Stimulated activated CD4-positive, alpha-beta T cell treated with anti-CD3 and anti-CD28 coated beads, Interleukin-1b, Interleukin-23, amount 100 ng/mL, for 48 hours (primary cell): ENCODE measurements around the gene FRMPD4.
"Not testable (repeated sequence)": the region's sequence is repeated elsewhere in the genome, so short reads cannot be mapped to it uniquely, and the experiment has no call there.

Source experiments
- DNase-seq: peaks from one replicate; pipeline ENCODE4 v3.0.0-alpha.2; 2020

Gene FRMPD4

DNA sequence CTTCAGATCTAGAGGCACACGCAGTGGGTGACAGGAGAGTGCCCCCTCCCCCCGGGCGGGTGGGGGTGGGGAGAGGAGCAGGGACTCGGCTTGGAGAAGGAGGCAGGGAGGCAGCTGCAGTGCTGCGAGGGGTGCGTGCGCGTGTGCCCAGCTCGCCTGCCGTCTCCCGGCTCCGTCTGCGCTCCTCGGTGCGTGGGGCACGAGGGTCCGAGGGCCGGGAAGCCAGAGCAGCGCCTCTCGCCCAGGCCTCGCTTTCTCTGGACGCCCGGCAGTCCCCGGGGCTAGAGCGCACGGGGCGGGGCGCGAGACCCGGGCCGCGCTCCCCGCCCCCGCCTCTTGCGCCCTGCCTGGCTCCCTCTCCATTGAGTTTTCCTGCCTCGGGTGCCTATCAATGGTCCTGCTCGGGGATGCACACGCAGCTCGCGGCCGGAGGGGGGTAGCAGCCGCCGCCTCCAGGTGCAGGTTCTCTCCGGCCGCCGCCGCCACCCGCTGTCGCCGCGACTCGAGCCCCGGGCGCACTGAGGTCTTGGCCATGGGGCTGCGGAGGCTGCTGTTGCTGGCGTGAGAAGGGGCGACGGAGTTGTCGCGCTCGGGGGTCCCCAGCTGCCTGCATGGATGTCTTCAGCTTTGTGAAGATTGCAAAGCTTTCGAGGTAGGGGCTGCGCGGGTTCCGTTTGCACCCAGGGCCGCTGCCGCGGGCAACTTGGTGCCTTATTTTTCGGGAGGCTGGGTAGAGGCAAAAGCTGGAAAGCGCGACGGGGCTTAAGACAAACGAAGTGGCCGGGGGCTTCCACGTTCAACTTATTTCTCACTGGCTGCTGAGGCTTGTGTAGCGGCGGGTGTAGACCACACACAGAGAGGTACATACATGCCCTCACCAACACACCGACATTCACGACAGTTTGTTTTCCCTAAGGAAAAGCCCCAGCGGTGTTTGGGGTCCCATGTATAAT lies at the start of gene FRMPD4:
Gene FRMPD4 (plus strand): TSS at position 113 of the 953 bp plus-strand sequence. CDS start 499 bp downstream, at position 612.
- DNase-seq: no peak

- DNase-seq: no peak
These were observed 48.5 kb upstream of the FRMPD4 start for GRCh38 chrX:12089740-12090139.

GRCh38 chrX:12113321-12113720 lies 25.0 kb upstream of the FRMPD4 start:
- no peak for DNase-seq

DNA sequence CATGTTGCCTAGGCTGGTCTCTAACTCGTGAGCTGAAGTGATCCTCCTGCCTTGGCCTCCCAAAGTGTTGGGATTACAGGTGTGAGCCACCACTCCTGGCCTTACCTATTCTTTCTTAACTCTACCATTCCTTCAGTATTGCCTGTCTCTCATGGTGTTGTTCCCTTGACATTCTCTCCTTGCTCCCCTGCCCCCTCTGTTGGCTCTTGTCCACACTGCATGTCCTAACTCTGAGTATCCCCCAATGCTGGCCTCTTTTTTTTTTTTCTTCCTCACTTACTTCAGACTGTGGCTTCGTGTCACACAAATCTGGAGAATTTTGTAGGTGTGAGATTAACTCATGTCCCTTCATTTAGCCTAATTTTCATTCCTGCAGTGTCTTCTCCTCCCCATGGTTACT lies 22.9 kb upstream of the FRMPD4 start:
- DNase-seq: no peak

DNA sequence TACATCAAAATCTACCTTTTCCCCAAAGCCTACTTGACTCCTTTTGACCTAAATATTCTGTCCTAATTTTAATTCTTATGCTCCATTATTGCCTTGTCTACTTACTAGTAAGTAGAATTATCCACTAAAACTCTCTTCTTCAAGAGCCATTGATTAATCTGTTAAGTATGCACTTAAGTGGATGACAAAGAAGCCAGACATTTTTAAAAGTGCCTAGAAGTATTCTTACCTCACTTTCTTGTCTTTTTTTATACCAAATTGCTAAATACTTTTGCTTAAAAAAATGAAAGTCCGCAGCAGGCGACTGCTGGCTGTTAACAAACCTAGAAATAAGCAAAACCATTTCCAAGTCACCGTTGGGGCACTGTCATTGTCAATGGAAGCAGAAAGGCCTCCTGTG lies 20.1 kb upstream of the FRMPD4 start:
- DNase-seq: no peak

- no peak for DNase-seq
These were observed 10.3 kb upstream of the FRMPD4 start for GRCh38 chrX:12128017-12128416.

- DNase-seq: no peak
These were observed 317 bp upstream of the FRMPD4 start for GRCh38 chrX:12137951-12138360.

DNA sequence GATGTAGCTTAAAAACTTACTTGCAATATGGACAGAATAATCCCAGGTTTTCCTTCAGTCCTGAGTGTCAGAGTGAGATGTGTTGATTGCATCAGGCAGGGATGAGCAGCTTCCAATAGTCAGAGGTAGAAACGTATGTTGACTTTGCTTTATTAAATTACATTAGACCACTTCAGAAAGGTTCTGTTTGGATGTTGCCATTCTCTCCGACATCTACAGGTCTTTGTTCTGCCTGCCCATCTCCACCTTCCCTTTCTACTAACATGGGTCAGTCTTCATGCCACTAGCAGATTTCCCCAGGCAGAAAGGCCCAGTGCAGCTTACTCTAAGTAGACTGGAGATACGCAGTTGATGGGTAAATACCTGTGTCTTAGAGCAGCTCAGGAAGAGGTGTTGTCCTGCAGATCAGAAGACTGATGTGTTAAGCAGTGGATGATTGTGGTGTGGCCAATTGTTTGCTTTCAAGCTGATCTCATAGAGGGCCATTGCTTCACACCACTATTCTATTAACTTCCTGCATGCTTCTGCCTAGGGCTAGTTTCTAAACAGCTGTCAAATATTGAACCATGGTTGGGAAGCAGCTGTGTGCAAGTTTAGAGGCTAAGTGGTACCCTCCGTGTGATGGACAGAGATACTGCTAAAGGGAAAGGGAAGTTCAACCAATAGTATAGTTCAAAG lies 1.8 kb downstream of the FRMPD4 start:
- DNase-seq: no peak

DNA sequence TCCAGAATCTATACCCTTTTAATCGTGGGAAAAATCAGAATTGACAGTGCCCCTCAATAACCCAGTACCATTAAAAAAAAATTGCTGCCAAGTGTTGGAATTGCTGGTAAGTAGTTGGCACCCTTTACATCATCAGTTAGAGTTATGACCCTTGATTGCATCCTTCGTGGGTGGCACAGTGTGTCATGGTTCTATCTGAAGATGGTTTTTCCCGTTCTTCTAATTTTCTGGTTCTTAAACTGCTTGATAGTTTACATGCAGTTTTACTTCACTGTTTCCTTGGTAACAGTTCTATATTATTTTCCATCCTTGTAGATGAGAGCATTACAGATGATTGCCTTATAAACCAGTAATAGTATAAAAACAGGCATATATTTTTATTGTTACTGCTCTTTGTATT lies 3.2 kb downstream of the FRMPD4 start:
- DNase-seq: no peak

DNA sequence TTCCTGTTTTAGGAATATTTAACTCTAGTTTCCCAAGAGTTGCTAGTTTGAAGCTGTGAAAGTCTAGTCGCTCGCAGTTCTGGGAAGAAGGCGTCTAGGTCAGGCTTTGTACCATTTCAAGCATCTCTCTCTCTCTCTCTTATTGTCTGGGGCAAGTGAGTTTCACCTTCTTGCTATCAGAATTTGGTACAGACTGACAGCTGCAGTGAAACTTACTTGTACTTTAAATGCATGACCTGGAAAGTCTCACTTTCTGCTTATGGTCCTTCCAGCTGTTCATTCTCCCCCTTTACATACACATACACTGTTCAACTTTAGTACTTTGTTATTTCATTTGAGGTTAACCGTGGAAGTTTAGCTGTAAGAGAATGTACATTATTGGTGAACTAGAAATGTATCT lies 4.4 kb downstream of the FRMPD4 start:
- DNase-seq: no peak

DNA sequence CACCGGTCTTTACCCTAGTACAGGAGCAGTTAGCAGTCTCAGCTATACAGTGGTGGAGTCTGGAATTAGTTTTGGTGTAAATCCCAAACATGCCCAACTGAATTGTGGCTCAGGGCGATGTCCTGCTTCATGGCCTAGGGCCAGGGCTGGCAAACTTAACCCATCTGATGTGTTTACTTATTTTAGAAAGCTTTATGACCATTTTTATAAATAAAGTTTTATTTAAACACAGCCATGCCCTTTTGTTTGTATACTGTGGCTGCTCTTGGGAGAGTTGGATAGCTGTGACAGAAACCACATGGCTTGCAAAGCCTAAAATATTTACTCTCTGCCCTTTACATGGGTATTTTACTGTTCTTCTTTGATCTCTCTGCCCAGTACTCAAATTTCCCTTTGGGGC lies 7.1 kb downstream of the FRMPD4 start:
- DNase-seq: no peak

- DNase-seq: no peak
These were observed 11.6 kb downstream of the FRMPD4 start for GRCh38 chrX:12149670-12150407.

GRCh38 chrX:12153317-12153716 lies 15.0 kb downstream of the FRMPD4 start:
- DNase-seq: no peak

DNA sequence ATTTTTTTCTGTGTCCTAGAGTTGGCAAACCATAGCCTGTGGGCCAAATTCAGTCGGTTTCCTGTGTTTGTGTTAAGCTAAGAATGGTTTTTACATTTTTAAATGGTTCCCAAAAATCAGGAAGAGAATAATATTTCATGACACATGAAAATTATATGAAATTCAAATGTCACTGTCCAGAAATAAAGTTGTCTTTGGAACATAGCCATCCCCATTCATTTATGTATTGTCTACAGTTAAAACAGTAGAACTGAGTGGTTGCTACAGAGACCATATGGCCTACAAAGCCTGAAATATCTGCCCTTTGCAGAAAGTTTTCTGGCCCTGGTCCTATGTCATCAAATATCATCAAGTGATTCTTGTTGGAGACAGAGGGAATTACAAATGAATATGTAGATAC lies 15.5 kb downstream of the FRMPD4 start:
- no peak for DNase-seq

DNA sequence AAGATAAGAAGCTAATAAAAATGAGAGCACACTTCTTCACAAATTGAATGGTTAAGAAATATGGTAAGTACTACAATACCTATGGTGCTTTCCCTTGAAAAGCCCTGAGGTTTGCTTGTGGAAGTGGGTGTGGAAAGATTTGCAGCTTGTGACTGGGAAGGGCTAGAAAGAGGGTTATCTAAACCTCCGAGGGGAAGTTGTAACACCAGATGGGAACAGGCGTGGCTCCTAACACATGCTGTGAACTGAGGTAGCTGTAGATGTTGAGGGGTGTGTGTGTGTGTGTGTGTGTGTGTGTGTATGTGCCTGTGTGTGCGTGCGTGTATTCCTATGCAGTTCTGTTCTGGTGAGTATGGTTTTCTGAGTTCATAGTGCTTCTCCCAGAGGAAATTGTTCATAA lies 21.5 kb downstream of the FRMPD4 start:
- DNase-seq: no peak

GRCh38 chrX:12162420-12162819 lies 24.1 kb downstream of the FRMPD4 start:
- DNase-seq: no peak

- DNase-seq: not testable (repeated sequence)
These were observed 25.9 kb downstream of the FRMPD4 start for GRCh38 chrX:12164180-12164579.

GRCh38 chrX:12170755-12171154 lies 32.5 kb downstream of the FRMPD4 start:
- no peak for DNase-seq

DNA sequence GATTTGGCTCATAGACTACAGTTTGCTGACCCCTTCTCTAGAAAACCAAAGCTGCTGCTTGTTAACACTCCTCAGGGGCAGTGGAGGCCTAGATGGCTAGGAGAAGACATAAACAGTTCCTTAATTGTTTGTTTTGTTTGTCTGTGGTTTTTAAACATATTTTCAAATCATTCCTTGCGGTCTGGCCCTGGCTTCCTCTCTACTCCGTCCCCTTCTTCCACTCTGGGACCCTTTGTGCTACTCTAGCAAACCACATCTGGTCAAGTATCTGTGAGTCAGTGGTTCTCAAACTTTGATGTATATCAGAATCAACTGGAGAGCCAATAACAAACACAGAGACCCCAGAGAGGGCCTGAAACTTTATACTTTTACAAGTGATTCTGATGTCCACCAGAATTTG lies 36.1 kb downstream of the FRMPD4 start:
- no peak for DNase-seq

- DNase-seq: no peak
These were observed 58.8 kb downstream of the FRMPD4 start for GRCh38 chrX:12197030-12197429.

DNA sequence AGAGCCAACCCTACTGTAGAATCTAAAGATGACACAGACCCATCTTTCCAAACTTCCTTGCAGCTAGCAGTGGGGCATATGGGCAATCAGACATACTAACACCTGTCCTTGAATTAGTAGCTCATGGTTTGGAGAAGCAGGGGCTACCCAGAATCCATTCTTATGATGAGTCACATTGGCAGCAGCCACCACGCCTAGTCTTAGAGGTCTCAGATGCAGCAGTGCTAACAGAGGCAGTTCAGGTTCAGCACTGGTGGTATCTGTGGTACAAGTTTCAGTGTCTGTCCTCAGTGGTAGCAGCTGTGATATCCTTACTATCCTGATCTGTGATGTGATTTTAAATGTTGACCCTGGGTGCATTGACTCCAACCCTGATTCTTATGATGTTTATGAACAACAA lies 68.1 kb downstream of the FRMPD4 start:
- no peak for DNase-seq

- no peak for DNase-seq
These were observed 72.0 kb downstream of the FRMPD4 start for GRCh38 chrX:12210196-12210815.

DNA sequence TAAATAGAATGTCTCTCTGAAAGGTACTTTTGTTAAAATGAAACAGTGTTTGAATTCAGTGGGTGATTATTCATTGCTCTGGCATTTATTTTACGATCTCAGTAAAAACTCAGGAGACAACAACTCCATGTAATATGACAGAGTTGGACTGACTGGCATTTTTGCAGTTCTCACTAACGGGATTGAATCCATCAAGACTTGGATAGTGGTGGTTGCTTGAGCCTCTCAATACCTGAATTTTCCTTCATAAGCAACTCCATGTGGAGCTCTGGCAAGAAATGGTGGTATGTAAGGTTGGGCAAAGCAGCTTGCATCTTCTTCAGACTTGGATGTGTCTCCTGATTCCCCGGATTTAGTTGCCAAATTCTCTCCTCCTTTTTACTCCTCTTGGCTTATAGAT lies 72.7 kb downstream of the FRMPD4 start:
- DNase-seq: no peak
